IMR-90 (cell line): ENCODE measurements around the gene EXOC3L2.

Source experiments
- BHLHE40 ChIP-seq: fragments of 150-350 bp; IDR thresholded peaks from 2 replicates; pipeline ENCODE4 v1.6.1; 2016; ENCODE audit warnings: mild to moderate bottlenecking, low read depth, low read length
- CTCF ChIP-seq: conservative IDR thresholded peaks from 2 replicates; pipeline ENCODE4 v1.5.1; 2012; ENCODE audit warnings: mild to moderate bottlenecking, low read depth, low read length, improper control_type of control experiment
- FOS ChIP-seq: fragments of 150-350 bp; IDR thresholded peaks from 2 replicates; pipeline ENCODE4 v1.6.1; 2016; ENCODE audit warnings: low read depth, low read length
- MAFK ChIP-seq: IDR thresholded peaks from 2 replicates; pipeline ENCODE4 v1.6.1; 2012; ENCODE audit warnings: low read depth, low read length, improper control_type of control experiment
- POLR2A ChIP-seq: IDR thresholded peaks from 2 replicates; pipeline ENCODE4 v1.6.1; 2012; ENCODE audit warnings: mild to moderate bottlenecking, low read depth, low read length
- RAD21 ChIP-seq: IDR thresholded peaks from 2 replicates; pipeline ENCODE4 v1.6.1; 2012; ENCODE audit warnings: low read length, improper control_type of control experiment
- SMC3 ChIP-seq: fragments of 150-350 bp; IDR thresholded peaks from 2 replicates; pipeline ENCODE4 v1.6.1; 2016; ENCODE audit warnings: low read depth, mild to moderate bottlenecking, antibody characterized with exemption, low read length, moderate library complexity

GRCh38 chr19:45291834-45292233 is 46.6 kb upstream of the EXOC3L2 start:
- TF ChIP-seq CTCF (no peak), MAFK (no peak), FOS (no peak), RAD21 (no peak), POLR2A (no peak), BHLHE40 (no peak), SMC3 (no peak)
